ENCODE measurements around the gene SIRPA.

Gene SIRPA

GRCh38 chr20:1937316-1937976, 42.2 kb downstream of the SIRPA start:
- Histone ChIP-seq H3K36me3 (ENCODE audit: insufficient read depth, insufficient read length, low read length) (peaks cover 3% of the 10 kb centered on the region), H3K4me1 (ENCODE audit: insufficient read depth, insufficient read length) (no peaks in the 10 kb centered on the region)
- TF ChIP-seq ZNF274 (IDR thresholded peaks at IDR 0.05; ENCODE audit: low read depth, low read length) (no peak), YY1 (IDR thresholded peaks at IDR 0.05; ENCODE audit: insufficient read depth, insufficient read length) (no peak), SUZ12 (IDR thresholded peaks at IDR 0.05; ENCODE audit: extremely low read depth, insufficient read depth, insufficient read length) (no peak)

DNA sequence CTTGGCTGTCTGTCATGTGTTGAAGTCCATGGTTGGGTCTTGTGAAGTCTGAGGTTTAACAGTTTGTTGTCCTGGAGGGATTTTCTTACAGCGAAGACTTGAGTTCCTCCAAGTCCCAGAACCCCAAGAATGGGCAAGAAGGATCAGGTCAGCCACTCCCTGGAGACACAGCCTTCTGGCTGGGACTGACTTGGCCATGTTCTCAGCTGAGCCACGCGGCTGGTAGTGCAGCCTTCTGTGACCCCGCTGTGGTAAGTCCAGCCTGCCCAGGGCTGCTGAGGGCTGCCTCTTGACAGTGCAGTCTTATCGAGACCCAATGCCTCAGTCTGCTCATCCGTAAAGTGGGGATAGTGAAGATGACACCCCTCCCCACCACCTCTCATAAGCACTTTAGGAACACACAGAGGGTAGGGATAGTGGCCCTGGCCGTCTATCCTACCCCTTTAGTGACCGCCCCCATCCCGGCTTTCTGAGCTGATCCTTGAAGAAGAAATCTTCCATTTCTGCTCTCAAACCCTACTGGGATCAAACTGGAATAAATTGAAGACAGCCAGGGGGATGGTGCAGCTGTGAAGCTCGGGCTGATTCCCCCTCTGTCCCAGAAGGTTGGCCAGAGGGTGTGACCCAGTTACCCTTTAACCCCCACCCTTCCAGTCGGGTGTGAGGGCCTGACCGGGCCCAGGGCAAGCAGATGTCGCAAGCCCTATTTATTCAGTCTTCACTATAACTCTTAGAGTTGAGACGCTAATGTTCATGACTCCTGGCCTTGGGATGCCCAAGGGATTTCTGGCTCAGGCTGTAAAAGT, 43.5 kb downstream of the SIRPA start:
- no peak overlapping the region for H3K9ac ChIP-seq (ENCODE audit: insufficient read length, low read depth)
- H3K9me3 ChIP-seq (ENCODE audit: insufficient read depth, low read length): no peaks in the 10 kb centered on the region
- no peak overlapping the region for H3K4me3 ChIP-seq (ENCODE audit: insufficient read length, low read depth)
- H3K4me1 ChIP-seq (ENCODE audit: insufficient read depth, insufficient read length): no peaks in the 10 kb centered on the region
- DNase-seq (ENCODE audit: low read depth, low spot score): no peak
- TF ChIP-seq YY1 (IDR thresholded peaks at IDR 0.05; ENCODE audit: insufficient read depth, insufficient read length): no peak
- H3K36me3 ChIP-seq (ENCODE audit: insufficient read depth, insufficient read length, low read length): peaks cover 3% of the 10 kb centered on the region
- H3K27me3 ChIP-seq (ENCODE audit: insufficient read depth, insufficient read length): peaks cover 3% of the 10 kb centered on the region

More at GRCh38 chr20:1937316-1937976, 42.2 kb downstream of the SIRPA start:
- Histone ChIP-seq H3K4me3 (ENCODE audit: insufficient read length, low read depth) (no peak overlapping the region), H3K27me3 (ENCODE audit: insufficient read depth, insufficient read length) (no peaks in the 10 kb centered on the region), H3K9me3 (ENCODE audit: insufficient read depth, low read length) (no peaks in the 10 kb centered on the region), H3K9ac (ENCODE audit: insufficient read length, low read depth) (no peak overlapping the region)
- DNase-seq (ENCODE audit: low read depth, low spot score): no peak

- Histone ChIP-seq H3K9ac (ENCODE audit: insufficient read length, low read depth) (no peak overlapping the region), H3K36me3 (ENCODE audit: insufficient read depth, insufficient read length, low read length) (peaks cover 3% of the 10 kb centered on the region), H3K4me3 (ENCODE audit: insufficient read length, low read depth) (no peak overlapping the region), H3K9me3 (ENCODE audit: insufficient read depth, low read length) (no peaks in the 10 kb centered on the region), H3K4me1 (ENCODE audit: insufficient read depth, insufficient read length) (no peaks in the 10 kb centered on the region), H3K27me3 (ENCODE audit: insufficient read depth, insufficient read length) (peaks cover 7% of the 10 kb centered on the region)
- TF ChIP-seq SUZ12 (IDR thresholded peaks at IDR 0.05; ENCODE audit: extremely low read depth, insufficient read depth, insufficient read length): no peak
- TF ChIP-seq ZNF274 (IDR thresholded peaks at IDR 0.05; ENCODE audit: low read depth, low read length): no peak
- no peak for TF ChIP-seq YY1 (IDR thresholded peaks at IDR 0.05; ENCODE audit: insufficient read depth, insufficient read length)
- no peak for DNase-seq (ENCODE audit: low read depth, low spot score)
These were observed 44.0 kb downstream of the SIRPA start for GRCh38 chr20:1939270-1939595.

DNA sequence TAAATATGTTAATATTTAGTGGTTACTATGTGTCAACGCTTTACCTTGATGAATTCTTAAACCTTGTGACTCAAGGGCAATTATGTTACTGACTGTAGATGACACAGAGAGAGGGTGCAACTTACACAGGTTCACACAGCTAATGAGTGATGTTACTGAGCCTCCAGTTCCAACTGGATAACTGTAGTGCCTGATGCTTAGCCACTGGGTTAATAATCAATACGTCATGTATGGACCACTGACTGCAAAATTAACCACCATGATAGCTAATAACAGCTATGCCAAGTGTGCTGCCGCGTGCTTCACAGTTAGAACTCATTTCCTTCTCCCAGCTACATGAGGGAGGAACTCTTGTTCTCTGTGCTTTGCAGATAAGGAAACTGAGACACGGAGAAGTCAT, 45.4 kb downstream of the SIRPA start:
- TF ChIP-seq SUZ12 (IDR thresholded peaks at IDR 0.05; ENCODE audit: extremely low read depth, insufficient read depth, insufficient read length) (no peak), YY1 (IDR thresholded peaks at IDR 0.05; ENCODE audit: insufficient read depth, insufficient read length) (no peak), ZNF274 (IDR thresholded peaks at IDR 0.05; ENCODE audit: low read depth, low read length) (no peak)
- DNase-seq (ENCODE audit: low read depth, low spot score): no peak

GRCh38 chr20:1941226-1941625, 46.0 kb downstream of the SIRPA start:
- no peak for DNase-seq (ENCODE audit: low read depth, low spot score)
- Histone ChIP-seq H3K36me3 (ENCODE audit: insufficient read depth, insufficient read length, low read length) (peaks cover 3% of the 10 kb centered on the region), H3K9me3 (ENCODE audit: insufficient read depth, low read length) (no peaks in the 10 kb centered on the region), H3K4me3 (ENCODE audit: insufficient read length, low read depth) (no peak overlapping the region), H3K4me1 (ENCODE audit: insufficient read depth, insufficient read length) (no peaks in the 10 kb centered on the region), H3K9ac (ENCODE audit: insufficient read length, low read depth) (no peak overlapping the region), H3K27me3 (ENCODE audit: insufficient read depth, insufficient read length) (peaks cover 24% of the 10 kb centered on the region)
- TF ChIP-seq ZNF274 (IDR thresholded peaks at IDR 0.05; ENCODE audit: low read depth, low read length): no peak
- TF ChIP-seq YY1 (IDR thresholded peaks at IDR 0.05; ENCODE audit: insufficient read depth, insufficient read length): no peak
- no peak for TF ChIP-seq SUZ12 (IDR thresholded peaks at IDR 0.05; ENCODE audit: extremely low read depth, insufficient read depth, insufficient read length)

More for the DNA sequence above, 45.4 kb downstream of the SIRPA start:
- no peak overlapping the region for H3K9ac ChIP-seq (ENCODE audit: insufficient read length, low read depth)
- no peaks in the 10 kb centered on the region for H3K4me1 ChIP-seq (ENCODE audit: insufficient read depth, insufficient read length)
- H3K36me3 ChIP-seq (ENCODE audit: insufficient read depth, insufficient read length, low read length): peaks cover 3% of the 10 kb centered on the region
- no peaks in the 10 kb centered on the region for H3K9me3 ChIP-seq (ENCODE audit: insufficient read depth, low read length)
- peaks cover 19% of the 10 kb centered on the region for H3K27me3 ChIP-seq (ENCODE audit: insufficient read depth, insufficient read length)
- no peak overlapping the region for H3K4me3 ChIP-seq (ENCODE audit: insufficient read length, low read depth)

GRCh38 chr20:1942061-1942460, 46.9 kb downstream of the SIRPA start:
- H3K27me3 ChIP-seq (ENCODE audit: insufficient read depth, insufficient read length): peaks cover 31% of the 10 kb centered on the region
- H3K4me3 ChIP-seq (ENCODE audit: insufficient read length, low read depth): no peak overlapping the region
- TF ChIP-seq YY1 (IDR thresholded peaks at IDR 0.05; ENCODE audit: insufficient read depth, insufficient read length) (no peak), ZNF274 (IDR thresholded peaks at IDR 0.05; ENCODE audit: low read depth, low read length) (no peak), SUZ12 (IDR thresholded peaks at IDR 0.05; ENCODE audit: extremely low read depth, insufficient read depth, insufficient read length) (no peak)
- no peaks in the 10 kb centered on the region for H3K4me1 ChIP-seq (ENCODE audit: insufficient read depth, insufficient read length)
- no peak for DNase-seq (ENCODE audit: low read depth, low spot score)
- no peak overlapping the region for H3K9ac ChIP-seq (ENCODE audit: insufficient read length, low read depth)
- H3K36me3 ChIP-seq (ENCODE audit: insufficient read depth, insufficient read length, low read length): peaks cover 2% of the 10 kb centered on the region
- no peaks in the 10 kb centered on the region for H3K9me3 ChIP-seq (ENCODE audit: insufficient read depth, low read length)

DNA sequence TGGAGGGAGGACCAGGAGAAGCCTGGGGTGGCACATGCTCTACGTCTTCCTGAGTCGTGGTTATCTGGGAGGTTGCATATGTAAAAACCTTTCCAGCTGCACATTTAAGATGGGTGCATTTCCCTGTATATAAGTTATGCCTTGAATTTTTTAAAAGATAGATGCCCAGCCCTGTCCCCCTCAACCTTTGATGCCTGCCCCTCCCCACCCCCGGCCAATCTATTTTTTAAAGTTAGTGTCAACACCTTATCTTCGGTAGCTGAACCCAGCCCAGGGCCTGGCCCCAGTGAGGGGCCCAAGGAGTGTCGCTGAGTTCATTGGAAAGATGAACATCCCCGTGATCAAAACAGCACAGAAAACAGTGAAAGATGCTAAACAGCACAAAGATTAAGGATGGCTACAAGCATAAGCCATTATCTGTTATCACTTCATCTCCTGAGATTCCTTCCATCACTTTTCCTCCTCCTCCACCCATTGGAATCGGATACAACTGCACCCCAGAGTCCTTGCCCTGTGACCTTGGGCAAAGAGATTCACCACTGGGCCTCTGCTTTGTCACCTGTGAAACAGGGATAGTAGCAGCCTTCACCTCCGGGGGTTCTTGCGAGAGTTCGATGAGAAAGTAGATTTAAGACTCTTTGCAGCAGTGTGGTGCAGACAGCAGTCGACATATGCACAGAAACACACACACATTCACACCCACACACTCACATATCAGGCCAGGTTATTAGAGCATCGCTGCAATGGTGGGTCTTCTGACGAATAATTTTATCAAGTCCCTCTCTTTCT, 47.5 kb downstream of the SIRPA start:
- no peaks in the 10 kb centered on the region for H3K9me3 ChIP-seq (ENCODE audit: insufficient read depth, low read length)
- TF ChIP-seq ZNF274 (IDR thresholded peaks at IDR 0.05; ENCODE audit: low read depth, low read length): no peak
- no peak for TF ChIP-seq SUZ12 (IDR thresholded peaks at IDR 0.05; ENCODE audit: extremely low read depth, insufficient read depth, insufficient read length)
- no peak for TF ChIP-seq YY1 (IDR thresholded peaks at IDR 0.05; ENCODE audit: insufficient read depth, insufficient read length)
- DNase-seq (ENCODE audit: low read depth, low spot score): no peak
- H3K4me1 ChIP-seq (ENCODE audit: insufficient read depth, insufficient read length): no peaks in the 10 kb centered on the region
- no peaks in the 10 kb centered on the region for H3K36me3 ChIP-seq (ENCODE audit: insufficient read depth, insufficient read length, low read length)
- no peak overlapping the region for H3K4me3 ChIP-seq (ENCODE audit: insufficient read length, low read depth)
- no peak overlapping the region for H3K9ac ChIP-seq (ENCODE audit: insufficient read length, low read depth)
- H3K27me3 ChIP-seq (ENCODE audit: insufficient read depth, insufficient read length): peaks cover 38% of the 10 kb centered on the region

Measured in NT2/D1 (cell line).